ENCODE data around the gene TALDO1.

TALDO1 gene

DNA sequence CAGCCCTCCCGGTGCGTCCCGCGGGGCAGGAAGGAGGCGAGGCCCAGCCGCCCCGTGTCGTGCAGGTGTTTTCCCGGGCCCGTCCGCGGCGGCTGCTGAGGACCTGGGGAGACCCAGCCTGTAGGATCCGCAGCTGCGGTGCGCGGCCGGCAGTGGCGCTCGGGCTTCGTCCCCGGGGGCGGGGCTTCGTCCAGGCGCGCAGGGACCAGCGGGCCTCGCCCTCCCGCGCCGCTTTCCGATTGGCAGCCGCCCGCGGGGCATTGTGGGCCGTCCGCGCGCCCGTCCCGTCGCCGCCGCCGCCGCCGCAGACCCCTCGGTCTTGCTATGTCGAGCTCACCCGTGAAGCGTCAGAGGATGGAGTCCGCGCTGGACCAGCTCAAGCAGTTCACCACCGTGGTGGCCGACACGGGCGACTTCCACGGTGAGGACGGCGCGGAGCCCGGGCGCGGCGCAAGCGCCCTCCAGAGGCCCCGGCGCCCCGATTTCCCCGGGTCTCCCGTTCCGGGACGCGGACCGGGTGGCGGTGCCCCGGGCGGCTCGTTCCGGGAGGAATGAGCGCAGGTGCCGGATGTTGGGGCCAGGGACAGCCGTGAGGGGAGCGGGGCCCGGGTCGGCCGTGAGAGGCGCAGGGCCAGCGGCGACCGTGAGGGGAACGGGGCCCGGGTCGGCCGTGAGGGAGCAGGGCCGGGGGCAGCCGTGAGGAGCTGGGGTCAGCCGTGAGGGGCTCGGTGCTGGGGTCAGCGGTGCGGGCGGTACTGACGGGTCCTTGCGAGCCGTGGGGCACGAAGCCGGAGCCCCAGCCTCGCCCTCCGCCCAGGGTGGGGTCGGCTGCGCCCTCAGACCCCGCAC is at the start of gene TALDO1:
Gene TALDO1 (plus strand): TSS at position 307 of the 849 bp plus-strand sequence. CDS start 18 bp downstream, at position 325.
- DNase-seq (ENCODE audit: low read depth in 2 of 2) = peak; percentile 57 to 62

DNA sequence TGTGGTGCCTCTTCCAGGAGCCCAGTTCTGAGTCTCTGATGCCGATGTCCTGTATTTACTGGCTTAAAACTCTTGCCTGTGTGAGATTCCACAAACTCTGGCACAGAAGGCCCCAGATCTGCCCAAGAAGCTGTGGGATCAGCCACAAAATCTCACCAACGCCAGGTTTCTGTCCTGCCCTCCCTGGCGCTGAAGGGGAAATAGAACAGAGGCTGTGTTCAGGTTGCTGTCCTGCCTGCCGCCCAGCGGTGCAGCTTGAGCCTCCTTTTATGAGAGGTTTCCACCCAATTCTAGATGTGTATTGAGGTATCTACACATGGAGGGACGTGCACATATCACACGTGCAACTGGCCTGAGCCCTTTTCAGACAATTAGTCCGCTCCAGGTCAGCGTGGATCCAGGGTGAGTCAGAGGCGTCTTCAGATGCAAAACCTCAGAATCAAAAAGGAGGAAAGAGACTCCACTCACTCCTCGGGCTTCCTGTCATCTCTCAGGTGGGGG is 49.4 kb upstream of the TALDO1 start:
- DNase-seq (ENCODE audit: low read depth in 2 of 2) = no peak

DNA sequence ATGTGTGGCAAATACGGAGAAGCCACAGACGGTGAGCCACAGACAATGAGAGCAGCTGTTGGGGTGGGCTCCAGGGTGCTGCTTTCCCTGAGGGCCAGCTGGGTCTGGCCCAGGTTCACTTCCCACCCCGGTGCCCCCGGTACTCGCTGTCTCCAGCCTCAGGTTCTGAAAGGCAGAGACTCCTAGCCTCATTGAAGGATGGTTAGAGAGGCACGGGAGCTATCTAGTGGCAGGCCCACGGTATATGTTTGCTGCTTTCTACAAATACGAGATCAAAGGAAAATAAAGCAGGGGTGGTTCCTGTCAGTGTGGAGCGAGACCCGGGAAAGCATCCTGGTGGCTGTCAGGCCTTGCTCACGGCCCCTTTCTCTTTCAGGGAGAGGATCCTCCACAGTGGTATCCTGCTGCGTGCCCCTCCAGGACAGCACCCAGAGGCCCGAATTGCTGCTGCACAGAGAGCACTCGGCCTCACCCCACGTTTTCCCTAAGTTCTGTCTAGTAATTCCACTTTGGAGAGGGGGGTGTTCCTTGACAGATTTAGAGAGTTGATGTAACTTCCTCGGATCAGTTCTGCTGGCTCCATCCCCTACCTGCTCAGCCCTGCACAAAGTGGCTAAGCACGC is 48.7 kb upstream of the TALDO1 start:
- no peak for DNase-seq (ENCODE audit: low read depth in 2 of 2)

DNA sequence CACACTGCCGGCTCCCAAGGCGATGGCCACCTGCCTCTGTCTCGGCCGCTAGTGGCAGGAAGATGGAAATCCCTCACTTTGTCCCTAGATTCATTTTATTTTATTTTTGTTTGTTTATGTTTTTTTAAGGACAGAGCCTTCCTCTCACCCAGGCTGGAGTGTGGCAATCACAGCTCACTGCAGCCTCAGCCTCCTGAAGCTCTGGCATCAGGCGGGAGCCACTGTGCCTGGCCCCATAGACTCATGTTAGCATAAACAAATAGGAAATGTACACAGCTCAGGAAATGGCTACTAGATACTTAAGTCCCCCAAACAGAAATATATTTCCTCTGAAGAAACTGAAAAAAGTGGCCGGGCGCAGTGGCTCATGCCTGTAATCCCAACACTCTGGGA is 48.2 kb upstream of the TALDO1 start:
- DNase-seq (ENCODE audit: low read depth in 2 of 2) = no peak

DNA sequence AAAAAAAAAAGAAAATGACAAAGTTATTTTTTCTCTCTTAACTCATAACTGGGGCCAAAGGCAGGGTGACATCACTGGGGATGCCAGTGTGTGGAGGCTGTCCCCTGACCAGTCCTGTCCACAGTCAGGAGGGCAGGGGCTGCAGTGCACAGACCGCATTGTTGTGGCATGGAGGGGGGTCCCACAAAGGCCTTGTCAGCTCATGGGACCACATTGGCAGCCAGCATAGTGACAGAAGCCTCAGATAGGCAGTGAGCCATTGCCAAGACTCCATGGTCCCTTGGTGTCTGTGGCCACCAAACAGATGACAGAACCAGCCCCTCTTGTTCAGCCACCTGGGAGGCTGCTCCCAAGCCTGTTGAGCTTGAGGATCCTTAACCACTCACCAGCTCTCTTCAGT is 47.5 kb upstream of the TALDO1 start:
- no peak for DNase-seq (ENCODE audit: low read depth in 2 of 2)

DNA sequence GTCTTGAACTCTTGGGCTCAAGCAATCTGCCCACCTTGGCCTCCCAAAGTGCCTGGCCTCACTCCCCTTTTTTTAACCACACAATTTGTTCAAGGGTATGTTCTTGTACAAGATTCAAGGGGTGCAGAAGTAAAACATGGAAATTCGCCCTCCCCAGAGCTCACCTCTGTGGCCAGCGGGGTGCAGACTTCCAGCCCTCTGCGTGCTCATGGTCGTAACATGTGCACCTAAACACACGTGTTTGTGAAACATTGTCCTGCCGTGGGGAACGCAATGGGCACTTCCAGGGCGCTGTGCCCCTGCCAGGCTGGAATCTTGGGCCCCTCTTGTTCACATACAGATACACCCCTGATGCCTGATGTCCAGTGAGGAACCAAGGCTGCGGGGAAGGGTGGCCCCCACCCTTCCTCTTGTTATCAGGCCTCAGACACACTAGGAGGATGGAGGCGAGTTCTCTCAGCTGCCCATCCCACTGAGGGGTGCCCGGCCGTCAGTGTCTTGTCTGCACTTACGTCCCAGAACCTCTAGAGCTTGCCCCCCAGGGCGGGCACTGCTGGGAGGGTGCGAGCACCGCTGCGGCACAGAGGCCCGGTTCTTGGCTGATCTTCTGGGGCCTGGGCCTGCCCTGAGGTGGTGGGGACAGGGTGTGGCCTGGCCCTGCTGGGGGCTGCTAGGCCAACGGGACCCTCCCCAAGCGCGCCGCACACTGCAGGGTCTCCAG is 45.4 kb upstream of the TALDO1 start:
- no peak for DNase-seq (ENCODE audit: low read depth in 2 of 2)

DNA sequence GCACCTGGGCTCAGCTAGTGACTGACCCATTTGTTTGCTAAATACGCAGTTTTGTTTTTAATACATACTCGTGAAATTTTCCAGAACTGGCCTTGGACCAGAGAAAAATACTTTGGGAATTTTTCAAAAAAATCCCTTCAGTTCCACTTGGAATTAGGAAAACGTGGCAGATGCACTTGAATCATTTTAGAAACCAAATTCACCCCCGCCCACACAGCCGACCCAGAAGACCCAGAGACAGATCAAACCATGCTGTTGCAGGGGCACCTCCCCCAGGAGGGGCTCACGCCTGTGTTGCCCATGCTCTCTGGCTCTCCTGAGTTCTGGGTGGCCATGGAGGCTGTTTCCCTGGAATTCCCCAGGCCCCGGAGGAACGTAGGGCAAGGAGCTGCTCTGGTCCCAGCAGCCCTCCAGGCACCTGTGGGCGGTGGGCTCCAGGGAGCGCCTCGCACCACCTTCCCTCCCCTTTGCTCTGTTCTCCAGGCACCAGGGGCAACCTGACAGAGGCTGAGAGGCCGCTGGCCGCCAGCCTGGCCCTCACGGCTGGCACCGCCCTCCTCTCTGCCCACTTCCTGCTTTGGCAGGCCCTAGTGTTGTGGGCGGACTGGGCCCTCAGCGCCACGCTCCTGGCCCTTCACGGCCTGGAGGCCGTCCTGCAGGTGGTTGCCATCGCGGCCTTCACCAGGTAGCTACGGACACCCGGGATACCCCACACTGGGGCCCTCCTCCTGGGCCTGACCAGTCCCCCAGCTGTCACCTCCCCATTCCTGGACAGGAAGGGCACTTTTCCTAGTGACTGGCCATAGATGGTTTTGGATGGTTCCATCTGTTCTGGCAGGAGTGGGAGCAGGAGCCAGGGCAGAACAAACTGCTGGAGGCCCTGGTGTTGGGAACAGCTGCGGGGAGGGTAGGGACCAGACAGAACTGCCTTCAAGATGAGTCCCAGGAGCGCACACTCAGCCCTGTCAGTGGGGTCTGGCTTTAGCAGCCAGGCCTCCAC is 44.5 kb upstream of the TALDO1 start:
- DNase-seq (ENCODE audit: low read depth in 2 of 2) = no peak

DNA sequence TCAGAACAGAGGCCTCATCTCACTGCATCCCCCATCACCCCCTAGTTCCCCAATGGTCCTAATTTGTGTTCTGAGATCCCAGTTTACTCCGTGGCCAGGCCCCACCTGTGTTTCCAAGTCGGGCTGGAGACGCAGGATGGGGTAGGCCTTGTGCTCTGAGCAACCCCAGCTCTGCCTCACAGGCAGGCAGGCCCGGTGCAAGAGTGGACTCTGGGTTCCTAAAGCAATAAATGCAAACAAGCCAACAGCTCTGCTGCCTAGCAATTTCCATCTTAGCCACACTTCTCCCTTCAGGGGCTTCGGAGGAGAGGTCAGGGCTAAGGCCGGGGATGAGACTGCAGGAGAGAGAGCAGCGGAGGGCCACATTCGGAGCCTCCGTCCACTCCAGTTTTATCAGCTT is 43.8 kb upstream of the TALDO1 start:
- DNase-seq (ENCODE audit: low read depth in 2 of 2) = no peak

DNA sequence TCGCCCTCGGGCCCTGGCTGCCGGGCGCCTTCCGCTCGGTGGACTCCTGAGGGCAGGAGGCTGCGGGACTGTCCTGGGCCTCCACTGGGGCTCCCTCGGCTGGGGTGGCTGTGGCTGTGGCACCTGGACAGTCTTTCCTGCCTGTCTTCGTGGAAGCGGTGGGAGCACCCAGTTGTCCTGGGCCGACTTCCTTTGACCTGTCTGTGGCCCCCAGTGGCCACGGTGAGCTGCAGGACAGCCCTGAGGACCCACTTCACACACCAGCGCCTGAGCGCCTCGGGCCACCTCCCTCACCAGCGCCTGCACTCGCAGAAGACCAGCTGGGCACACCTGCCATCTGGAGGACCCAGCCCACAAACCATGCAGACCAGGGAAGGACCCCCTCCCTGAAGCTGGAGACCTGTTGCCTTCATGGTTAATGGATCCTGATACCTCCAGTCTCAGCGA is 43.0 kb upstream of the TALDO1 start:
- DNase-seq (ENCODE audit: low read depth in 2 of 2) = no peak

DNA sequence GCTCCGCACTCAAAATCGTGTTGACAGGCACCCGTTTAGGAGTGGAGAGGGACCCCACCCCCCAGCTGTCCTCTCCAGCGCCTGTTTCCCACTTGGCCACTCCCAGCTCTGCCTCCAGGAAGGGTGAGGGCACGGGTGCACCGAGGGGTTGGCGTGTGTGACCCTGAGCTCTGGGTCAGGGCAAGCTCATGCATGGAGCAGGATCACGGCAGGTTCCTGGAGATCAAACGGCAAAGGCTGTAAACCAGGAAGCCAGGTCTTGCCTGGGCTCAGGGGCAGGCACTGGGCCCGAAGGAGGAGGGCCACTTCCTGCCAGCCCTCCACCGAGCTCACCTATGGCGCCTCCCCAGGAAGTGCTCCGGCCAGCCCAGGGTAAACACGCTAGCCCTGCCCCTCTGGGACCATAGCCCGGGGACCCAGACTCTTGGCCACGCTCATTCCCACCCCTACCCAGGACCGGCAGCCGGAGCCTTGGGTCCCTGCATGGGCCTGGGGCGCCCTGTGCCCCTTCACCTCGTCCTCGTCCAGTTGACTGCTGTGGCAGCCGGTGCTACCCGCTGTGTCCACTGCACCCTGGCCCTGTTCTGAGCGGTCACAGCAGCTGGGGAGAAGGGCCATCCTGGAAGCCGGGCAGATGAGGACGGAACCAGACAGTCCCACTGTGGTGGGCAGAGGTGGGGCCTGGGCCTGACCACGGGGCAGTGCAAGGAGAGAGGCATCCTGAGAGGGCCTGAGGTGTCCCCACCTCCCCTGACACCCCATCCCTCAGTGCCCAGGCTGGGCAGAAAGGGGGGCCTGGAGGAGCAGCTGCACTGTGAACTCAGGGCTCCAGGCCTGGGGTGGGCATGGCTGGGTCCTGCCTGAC is 42.3 kb upstream of the TALDO1 start:
- no peak for DNase-seq (ENCODE audit: low read depth in 2 of 2)

DNA sequence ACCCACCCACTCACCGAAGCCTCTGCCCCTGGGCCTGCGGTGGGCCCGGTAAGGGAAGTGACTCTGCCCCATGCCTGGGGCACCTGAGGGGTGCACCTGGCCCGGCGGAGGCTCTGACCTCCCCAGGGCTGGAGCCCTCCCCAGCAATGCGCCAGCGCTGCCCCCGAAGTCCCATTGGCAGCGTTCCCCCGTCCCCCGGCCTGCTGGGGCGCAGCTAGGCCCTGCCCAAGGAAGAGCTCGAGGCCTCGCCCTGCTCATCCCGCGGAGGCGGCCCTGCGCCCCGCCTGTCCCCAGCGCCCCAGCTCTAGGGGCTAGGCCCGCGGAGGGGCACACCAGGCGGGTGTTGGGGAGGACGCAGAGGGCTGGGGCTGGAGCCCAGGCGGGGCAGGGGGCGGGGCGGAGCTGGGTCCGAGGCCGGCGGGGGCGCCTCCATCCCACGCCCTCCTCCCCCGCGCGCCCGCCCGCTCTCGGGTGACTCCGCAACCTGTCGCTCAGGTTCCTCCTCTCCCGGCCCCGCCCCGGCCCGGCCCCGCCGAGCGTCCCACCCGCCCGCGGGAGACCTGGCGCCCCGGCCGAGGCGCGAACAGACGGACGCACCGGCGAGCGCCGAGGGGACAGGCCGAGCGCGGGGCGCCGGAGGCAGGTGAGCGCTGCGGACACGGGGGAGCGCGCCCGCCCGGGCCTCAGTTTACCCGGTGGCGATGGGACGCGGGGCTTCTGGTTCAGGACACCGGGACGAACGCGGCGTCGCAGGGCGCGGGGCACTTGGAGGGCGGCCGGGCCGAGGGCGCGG is 41.4 kb upstream of the TALDO1 start, which contains the start of gene EPS8L2:
Gene EPS8L2 (plus strand): TSS at position 586 of the 793 bp plus-strand sequence. CDS start 3,177 bp downstream, outside the sequence.
- DNase-seq (ENCODE audit: low read depth in 2 of 2) = no peak

DNA sequence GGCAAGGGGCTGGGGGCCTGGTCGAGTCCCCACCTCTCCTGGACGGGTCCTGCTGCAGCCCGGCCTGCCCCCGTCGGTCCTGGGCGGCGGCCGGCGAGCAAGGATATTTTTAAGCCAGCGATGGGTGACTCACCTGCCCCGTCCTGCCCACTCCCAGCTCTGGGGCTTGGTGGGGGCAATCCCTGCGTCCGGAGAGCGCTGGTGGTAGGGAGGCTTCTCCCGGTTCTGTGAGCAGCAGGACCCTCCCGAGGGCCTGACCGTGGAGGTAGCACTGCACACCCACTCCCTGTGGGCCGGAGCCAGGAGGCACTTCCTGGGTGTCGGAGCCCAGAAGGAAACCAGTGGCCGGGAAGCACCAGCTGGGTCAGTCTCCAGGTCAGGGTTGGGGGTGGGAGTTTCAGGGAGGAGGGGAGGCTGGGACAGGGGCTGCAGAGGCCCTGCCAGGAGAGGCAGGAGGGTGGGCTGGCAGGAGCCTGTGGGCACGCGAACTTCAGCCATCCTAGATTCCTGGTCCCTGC is 40.8 kb upstream of the TALDO1 start:
- DNase-seq (ENCODE audit: low read depth in 2 of 2) = no peak

DNA sequence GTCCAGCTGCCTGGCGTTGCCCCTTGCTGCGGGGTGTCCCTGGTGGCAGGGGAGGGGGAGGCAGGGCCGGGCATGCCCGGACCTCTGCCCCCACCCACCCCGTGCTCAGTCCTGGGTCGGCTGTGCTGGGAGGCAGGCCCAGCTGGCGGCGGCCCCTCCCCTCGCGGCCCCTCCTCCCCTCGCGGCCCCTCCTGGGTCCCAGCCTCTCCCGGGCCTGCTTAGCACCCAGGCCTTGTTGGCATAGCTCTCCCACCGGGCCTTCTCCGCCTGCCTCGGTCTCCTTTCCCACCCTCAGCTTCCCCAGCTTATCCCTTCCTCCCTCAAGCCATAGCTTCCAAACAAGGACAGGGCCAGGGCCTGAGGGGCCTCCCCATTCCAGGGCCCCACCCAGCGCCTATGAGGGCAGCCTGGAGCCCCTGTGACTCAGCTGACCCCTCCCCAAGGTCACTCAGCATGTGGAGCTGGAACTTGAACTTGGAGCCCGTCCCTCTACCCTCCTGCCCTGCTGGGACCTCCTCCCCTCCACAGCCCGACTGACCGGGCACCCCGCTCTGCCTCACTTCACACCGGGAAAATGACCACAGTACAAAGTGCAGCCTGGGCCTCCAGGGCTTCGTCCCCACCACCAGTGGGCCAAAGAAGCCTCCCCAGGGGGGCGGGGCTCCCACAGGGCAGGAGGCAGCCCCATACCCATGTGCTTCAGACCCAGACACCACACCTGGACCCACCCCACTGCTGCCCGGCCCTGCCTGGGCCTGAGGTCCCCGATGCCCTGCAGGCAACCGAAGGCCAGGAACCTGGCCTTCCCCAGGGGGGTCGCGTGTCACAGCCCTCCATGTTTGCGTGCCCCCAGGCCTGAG is 40.1 kb upstream of the TALDO1 start:
- no peak for DNase-seq (ENCODE audit: low read depth in 2 of 2)

DNA sequence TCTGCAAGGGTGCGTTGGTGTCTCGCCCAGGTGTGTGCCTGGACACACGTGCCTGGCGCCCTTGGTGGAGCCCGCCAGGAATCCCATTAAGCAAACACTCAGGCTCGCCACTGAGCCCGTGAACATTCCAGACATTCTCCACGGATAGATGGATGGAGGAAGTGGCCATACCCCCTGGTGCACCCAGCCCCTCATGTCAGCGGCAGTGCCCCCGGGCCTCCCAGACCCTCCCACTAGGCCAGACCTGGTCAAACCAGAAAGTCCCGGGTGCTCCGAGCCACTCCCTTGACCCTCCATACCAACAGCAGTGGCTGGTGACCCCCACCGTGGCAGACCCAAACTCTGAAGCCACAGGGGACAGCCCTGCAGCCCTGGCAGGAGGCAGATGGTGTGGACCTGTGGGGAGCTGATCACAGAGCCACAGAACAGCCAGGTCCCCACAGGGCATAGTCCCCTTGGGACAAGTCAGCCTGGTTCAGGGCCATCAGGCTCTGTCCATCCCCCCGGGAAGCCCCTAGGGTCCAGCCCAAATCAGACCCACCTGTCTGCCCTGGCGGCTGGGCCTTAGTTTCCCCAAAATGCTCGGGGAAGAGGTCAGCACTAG is 39.3 kb upstream of the TALDO1 start:
- DNase-seq (ENCODE audit: low read depth in 2 of 2) = no peak

DNA sequence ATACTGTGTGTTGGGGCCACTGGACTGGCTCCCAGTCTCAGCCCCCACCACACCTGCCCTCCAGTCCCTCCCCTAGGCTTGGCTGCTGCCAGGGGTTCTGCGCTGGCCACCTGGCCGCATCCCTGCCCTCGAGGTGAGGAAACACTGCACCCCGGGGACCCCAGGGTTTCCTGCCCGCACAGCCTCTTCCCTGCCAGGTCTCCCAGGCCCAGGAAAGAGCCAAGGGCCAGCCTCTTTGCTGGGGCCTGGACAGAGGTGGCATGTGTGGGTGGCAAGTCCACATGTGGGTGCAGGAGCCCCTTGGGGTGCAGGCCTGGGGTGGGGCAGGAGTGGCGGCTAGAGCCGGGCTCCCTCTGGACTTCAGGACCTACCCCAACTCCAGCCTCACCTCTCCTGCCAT is 38.8 kb upstream of the TALDO1 start:
- no peak for DNase-seq (ENCODE audit: low read depth in 2 of 2)

DNA sequence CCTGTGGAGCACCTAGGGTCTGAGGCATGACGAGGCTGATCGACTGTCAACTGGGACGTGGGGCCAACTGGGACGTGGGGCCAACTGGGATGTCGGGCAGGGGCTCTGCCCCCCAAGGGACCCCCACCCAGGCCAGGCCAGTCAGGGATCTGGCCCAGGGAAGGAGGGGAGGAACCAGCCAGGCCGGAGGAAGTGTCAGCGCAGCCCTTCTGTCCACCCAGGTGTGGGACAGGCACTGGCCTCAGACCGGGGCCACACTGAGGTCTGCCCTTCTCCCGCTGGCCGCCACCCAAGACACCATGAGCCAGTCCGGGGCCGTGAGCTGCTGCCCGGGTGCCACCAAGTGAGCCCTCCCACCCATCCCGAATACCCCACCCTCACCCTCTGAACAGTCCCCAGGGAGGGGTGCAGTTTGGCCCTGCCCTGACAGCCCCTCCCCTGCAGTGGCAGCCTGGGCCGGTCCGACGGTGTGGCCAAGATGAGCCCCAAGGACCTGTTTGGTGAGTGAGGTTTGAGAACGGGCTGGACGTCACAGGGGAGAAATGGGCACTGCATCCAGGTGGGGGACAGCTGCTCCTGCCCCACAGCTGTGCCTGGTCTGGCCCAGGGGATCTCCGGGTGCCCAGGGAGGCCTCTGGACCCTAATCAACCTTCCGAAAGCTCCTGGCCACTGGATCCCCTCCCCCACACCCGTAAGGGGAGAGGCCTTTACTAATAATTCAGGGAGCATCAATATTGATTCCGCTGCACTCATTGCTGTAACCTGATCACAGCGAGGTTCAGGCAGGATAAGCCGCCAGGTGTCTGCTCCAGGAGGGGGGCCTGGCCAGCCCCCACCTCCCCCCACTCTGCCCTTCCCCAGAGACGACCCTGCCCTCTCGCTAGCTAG is 37.9 kb upstream of the TALDO1 start:
- DNase-seq (ENCODE audit: low read depth in 2 of 2) = no peak

DNA sequence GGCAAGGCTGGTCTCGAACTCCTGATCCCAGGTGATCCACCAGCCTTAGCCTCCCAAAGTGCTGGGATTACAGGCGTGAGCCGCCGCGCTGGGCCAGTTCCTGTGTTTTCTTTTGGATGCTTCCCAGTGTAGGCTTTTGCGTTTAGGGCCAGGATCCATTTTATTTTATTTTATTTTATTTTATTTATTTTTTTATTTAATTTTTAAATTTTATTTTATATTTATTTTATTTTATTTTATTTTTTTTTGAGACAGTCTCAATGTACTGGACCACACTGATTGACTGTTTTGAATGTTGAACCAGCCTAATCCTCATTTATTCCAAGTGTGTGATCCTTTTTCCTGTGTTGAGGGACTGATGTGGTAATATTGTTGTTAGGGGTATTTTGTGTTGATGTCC is 32.8 kb upstream of the TALDO1 start:
- no peak for DNase-seq (ENCODE audit: low read depth in 2 of 2)
